ENCODE results near the gene MAP4K1.

GRCh38 chr19:38561053-38561606 is 56.6 kb downstream of the MAP4K1 start:
- TF ChIP-seq REST (IDR thresholded peaks at IDR 0.05; ENCODE audit: insufficient read depth in 1 of 2, low read depth in 2 of 2, low read length in 2 of 2) (no peak), SIN3A (IDR thresholded peaks at IDR 0.05; ENCODE audit: borderline replicate concordance, insufficient read depth, low read length) (no peak)

Data from PFSK-1 (cell line).